Measurements from ENCODE around the gene WAS. TPM values are rescaled to one million over a fixed set of nuclear protein-coding genes. Genes with fewer than 3 reads are reported as not detected.

WAS gene
- total and polyA plus RNA-seq, 4 donors: 1.0 to 5.6 (median 4.1) TPM

DNA sequence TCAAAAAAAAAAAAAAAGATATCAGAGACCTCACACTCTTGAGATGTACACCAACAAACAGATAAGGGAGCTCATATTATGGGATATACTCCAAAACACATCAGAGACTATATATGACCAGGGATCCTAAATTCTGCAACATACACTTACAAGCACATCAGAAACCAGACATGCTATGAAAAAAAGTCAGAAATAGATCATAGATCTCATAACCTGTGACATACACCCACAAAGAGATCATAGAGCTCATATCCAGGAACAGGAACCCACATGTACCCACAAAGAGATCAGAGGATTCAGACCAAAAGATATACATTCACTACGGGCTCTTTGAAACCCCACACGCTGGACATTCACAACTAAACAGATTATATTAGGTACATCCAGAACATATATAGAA is 43.0 kb downstream of the WAS start:
- Histone ChIP-seq H3K9ac (ENCODE audit: low read depth in 1 of 2, low read length in 2 of 2) (no peak overlapping the region), H3K4me1 (ENCODE audit: control insufficient read depth in 4 of 4, insufficient read depth in 4 of 4, low read length in 3 of 4) (no peaks in the 10 kb centered on the region), H3K27me3 (ENCODE audit: control insufficient read depth in 4 of 4, insufficient read depth in 4 of 4, low read length in 3 of 4) (no peaks in the 10 kb centered on the region), H3K27ac (ENCODE audit: low read depth in 1 of 2, low read length in 2 of 2) (no peak overlapping the region), H3K4me3 (ENCODE audit: low read depth in 1 of 3, low read length in 3 of 3) (no peak overlapping the region), H3K36me3 (ENCODE audit: control insufficient read depth in 4 of 4, insufficient read depth in 3 of 4, low read depth in 1 of 4, low read length in 3 of 4) (no peaks in the 10 kb centered on the region), H3K9me3 (ENCODE audit: control insufficient read depth in 4 of 4, low read length in 3 of 4) (peaks cover 0 to 2% (median 0%) of the 10 kb centered on the region in 4 donors)
- TF ChIP-seq, protein P1, sequence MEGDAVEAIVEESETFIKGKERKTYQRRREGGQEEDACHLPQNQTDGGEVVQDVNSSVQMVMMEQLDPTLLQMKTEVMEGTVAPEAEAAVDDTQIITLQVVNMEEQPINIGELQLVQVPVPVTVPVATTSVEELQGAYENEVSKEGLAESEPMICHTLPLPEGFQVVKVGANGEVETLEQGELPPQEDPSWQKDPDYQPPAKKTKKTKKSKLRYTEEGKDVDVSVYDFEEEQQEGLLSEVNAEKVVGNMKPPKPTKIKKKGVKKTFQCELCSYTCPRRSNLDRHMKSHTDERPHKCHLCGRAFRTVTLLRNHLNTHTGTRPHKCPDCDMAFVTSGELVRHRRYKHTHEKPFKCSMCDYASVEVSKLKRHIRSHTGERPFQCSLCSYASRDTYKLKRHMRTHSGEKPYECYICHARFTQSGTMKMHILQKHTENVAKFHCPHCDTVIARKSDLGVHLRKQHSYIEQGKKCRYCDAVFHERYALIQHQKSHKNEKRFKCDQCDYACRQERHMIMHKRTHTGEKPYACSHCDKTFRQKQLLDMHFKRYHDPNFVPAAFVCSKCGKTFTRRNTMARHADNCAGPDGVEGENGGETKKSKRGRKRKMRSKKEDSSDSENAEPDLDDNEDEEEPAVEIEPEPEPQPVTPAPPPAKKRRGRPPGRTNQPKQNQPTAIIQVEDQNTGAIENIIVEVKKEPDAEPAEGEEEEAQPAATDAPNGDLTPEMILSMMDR (IDR thresholded peaks at IDR 0.05; ENCODE audit: low read depth, low read length, missing input control): no peak
- TF ChIP-seq MAX (IDR thresholded peaks at IDR 0.05) (no peak), GABPA (IDR thresholded peaks at IDR 0.05 in 1 of 2, conservative IDR thresholded peaks at IDR 0.05 in 1 of 2) (no peak), HNF4A (conservative IDR thresholded peaks at IDR 0.05) (no peak), RXRA (IDR thresholded peaks at IDR 0.05) (no peak), EGR1 (IDR thresholded peaks at IDR 0.05; ENCODE audit: low read depth in 2 of 2) (no peak), ZBTB33 (IDR thresholded peaks at IDR 0.05) (no peak), HNF4G (IDR thresholded peaks at IDR 0.05) (no peak), NR2F2 (IDR thresholded peaks at IDR 0.05) (no peak), JUND (IDR thresholded peaks at IDR 0.05) (no peak), SP1 (IDR thresholded peaks at IDR 0.05) (no peak), TAF1 (conservative IDR thresholded peaks at IDR 0.05) (no peak)
- TF ChIP-seq, protein P2, sequence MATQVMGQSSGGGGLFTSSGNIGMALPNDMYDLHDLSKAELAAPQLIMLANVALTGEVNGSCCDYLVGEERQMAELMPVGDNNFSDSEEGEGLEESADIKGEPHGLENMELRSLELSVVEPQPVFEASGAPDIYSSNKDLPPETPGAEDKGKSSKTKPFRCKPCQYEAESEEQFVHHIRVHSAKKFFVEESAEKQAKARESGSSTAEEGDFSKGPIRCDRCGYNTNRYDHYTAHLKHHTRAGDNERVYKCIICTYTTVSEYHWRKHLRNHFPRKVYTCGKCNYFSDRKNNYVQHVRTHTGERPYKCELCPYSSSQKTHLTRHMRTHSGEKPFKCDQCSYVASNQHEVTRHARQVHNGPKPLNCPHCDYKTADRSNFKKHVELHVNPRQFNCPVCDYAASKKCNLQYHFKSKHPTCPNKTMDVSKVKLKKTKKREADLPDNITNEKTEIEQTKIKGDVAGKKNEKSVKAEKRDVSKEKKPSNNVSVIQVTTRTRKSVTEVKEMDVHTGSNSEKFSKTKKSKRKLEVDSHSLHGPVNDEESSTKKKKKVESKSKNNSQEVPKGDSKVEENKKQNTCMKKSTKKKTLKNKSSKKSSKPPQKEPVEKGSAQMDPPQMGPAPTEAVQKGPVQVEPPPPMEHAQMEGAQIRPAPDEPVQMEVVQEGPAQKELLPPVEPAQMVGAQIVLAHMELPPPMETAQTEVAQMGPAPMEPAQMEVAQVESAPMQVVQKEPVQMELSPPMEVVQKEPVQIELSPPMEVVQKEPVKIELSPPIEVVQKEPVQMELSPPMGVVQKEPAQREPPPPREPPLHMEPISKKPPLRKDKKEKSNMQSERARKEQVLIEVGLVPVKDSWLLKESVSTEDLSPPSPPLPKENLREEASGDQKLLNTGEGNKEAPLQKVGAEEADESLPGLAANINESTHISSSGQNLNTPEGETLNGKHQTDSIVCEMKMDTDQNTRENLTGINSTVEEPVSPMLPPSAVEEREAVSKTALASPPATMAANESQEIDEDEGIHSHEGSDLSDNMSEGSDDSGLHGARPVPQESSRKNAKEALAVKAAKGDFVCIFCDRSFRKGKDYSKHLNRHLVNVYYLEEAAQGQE (IDR thresholded peaks at IDR 0.05): no peak
- TF ChIP-seq, protein P3, sequence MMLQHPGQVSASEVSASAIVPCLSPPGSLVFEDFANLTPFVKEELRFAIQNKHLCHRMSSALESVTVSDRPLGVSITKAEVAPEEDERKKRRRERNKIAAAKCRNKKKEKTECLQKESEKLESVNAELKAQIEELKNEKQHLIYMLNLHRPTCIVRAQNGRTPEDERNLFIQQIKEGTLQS (IDR thresholded peaks at IDR 0.05): no peak
- 96% methylated on average over 2 of the region's 2 CpGs for whole genome bisulfite sequencing
- DNase-seq (ENCODE audit: low spot score): no peak

GRCh38 chrX:48728653-48729052 is 45.1 kb downstream of the WAS start:
- Histone ChIP-seq H3K9ac (ENCODE audit: low read depth in 1 of 2, low read length in 2 of 2) (no peak overlapping the region), H3K4me3 (ENCODE audit: low read depth in 1 of 3, low read length in 3 of 3) (no peak overlapping the region), H3K36me3 (ENCODE audit: control insufficient read depth in 4 of 4, insufficient read depth in 3 of 4, low read depth in 1 of 4, low read length in 3 of 4) (no peaks in the 10 kb centered on the region), H3K4me1 (ENCODE audit: control insufficient read depth in 4 of 4, insufficient read depth in 4 of 4, low read length in 3 of 4) (no peaks in the 10 kb centered on the region), H3K27me3 (ENCODE audit: control insufficient read depth in 4 of 4, insufficient read depth in 4 of 4, low read length in 3 of 4) (peaks cover 0 to 2% (median 0%) of the 10 kb centered on the region in 4 donors), H3K27ac (ENCODE audit: low read depth in 1 of 2, low read length in 2 of 2) (no peak overlapping the region), H3K9me3 (ENCODE audit: control insufficient read depth in 4 of 4, low read length in 3 of 4) (peaks cover 0 to 2% (median 0%) of the 10 kb centered on the region in 4 donors)
- DNase-seq (ENCODE audit: low spot score): no peak
- TF ChIP-seq, protein P3 (IDR thresholded peaks at IDR 0.05): no peak
- TF ChIP-seq GABPA (IDR thresholded peaks at IDR 0.05 in 1 of 2, conservative IDR thresholded peaks at IDR 0.05 in 1 of 2) (no peak), RAD21 (IDR thresholded peaks at IDR 0.05) (no peak), EGR1 (IDR thresholded peaks at IDR 0.05; ENCODE audit: low read depth in 2 of 2) (no peak), NR2F2 (IDR thresholded peaks at IDR 0.05) (no peak), JUND (IDR thresholded peaks at IDR 0.05) (no peak), RXRA (IDR thresholded peaks at IDR 0.05) (no peak)

Measured in liver (tissue), 9 donors.